Smooth muscle cell of the pulmonary artery (primary cell): ENCODE results near the gene STKLD1. TPM values are rescaled to one million over a fixed set of nuclear protein-coding genes. Genes with fewer than 3 reads are reported as not detected.

ENCODE experiments used
- total RNA-seq: library from RNA; depleted of rRNA; stranded (reverse); fragments of >200 nt; gene quantifications from 2 replicates; pipeline ENCODE4 v1.2.3, GENCODE V29; 2014

The STKLD1 gene
- 0.20 and 0.33 TPM in 2 replicates for total RNA-seq

DNA sequence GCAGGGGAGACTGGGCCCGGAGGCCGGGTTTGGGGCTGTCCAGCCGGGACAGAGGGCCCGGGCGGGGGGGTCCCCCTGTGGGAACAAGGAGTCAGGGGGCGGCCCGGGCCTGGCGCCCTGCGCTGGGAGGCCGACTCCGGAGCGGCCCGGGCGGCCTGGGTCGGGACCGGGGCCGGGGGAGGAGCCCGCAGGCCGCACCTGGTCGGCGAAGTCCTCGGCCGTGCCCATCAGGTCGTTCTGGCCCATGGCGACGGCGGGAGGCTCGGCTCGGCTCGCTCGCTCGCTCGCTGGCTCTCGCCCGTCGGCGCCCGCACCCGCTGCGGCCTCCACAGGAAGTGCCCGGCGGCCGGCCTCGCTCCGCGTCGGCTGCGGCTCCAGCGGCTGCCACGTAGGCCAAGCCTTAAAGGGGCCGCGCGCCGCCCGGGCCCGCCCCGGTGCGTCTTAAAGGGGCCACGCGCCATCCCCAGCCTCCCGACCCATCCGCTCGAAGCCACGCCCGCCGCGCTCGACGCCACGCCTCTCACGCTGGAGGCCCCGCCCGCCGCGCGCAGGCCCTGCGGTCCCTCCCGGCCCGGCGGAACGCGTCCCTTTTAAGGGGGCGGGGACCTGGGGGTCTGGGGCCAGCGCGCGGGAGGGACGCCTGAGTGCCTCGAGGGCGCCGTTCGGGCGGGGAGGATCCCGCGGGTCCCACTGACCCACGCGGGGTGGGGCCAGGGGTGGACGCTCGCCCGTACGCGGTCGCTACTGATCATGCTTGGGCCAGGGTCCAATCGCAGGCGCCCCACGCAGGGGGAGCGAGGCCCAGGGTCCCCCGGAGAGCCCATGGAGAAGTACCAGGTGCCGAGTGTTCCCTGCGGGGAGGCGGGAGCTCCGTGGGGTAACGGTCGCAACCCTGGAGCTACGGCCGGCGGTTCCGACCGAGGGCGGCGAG is at the start of gene STKLD1, which contains the start of gene SURF4:
Gene STKLD1, plus strand, starts transcription at position 643 of the 931 bp plus-strand sequence. Its CDS starts 108 bp downstream, at position 751.
Gene SURF4, minus strand, starts transcription at position 337 of the 931 bp plus-strand sequence. Its CDS starts 91 bp downstream, at position 246.

DNA sequence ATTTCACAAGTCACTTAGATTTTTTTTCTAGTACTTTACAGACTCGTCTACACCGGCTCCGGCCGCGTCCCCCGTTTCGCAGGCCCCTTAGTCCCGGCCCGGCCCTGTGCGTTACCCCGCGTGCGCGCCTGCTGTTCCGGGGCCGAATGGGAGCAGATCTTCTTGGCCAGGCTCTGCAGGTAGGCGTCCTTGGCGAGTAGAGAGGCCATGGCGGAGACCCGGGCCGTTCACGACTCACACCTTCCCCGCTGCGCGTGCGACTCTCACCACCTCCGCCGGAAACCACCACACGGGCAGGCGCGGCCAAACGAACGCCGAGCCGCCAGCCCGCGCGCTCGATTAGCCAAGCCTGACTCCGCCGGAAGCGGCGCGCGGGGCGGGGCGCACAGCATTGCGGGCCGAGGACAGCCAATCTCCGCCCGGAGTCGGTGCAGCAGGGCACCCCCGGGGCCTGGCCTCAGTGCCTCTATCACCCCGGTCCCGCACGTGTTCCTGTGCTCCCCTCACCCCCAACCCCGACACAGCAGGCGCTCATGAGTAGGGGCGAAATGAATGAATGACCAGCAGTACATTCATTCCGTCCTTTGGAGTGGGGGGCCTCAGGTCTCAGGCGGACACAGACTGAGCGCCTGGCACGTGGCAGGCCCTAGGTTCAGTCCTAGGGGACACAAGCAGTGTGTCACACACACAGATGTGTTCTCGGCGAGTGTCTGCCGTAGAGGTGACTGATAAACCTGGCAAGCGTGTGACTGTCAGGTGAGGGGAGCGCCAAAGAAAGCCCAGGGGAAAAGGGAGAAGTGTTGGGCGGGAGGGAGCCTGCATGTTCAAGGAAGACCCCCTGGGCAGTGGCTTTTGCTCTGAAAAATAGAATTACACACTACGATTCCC is 40.0 kb upstream of the STKLD1 start, which contains the start of gene SURF6:
Gene SURF6, minus strand, starts transcription at position 265 of the 888 bp plus-strand sequence. Its CDS starts 56 bp downstream, at position 209.

DNA sequence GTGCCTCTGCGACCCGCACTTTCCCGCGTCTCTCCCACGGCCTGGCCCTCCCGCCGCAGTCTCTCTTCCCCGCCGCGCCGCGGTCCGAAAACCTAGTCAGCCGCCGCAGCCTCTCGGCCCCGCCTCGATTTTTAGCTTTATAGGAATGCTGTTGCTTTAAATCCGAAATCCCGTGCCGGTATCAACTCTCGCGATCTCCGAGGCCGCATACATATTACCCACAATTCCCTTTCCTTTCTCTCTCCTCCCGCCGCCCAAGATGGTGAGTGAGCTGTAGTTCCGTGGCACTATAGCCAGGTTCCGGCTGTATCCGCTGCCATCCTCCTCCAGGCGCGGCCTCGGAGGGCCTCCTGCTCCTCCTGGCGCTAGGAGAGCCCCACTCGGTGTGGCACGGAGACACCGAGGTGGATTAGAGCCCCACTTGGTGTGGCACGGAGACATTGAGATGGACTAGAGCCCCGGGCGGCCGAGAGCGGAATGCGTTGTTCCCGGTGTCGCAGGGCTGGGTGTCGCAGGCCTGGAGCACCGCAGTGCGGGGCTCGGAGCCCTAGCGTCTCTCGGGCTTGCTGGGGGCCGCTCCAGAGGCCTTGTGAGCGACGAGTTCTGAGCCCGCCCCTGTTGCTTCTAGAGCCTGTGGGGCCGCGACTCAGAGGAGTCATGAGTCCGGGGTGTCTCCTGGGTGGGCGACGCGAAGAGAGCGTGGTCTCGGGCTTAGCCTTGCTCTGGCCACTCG is 28.0 kb upstream of the STKLD1 start, which contains the start of the genes MED22 and RPL7A:
Gene MED22, minus strand, starts transcription at position 147 of the 733 bp plus-strand sequence. CDS start 1,469 bp downstream, outside the sequence.
Gene RPL7A, plus strand, starts transcription at position 234 of the 733 bp plus-strand sequence. Its CDS starts 26 bp downstream, at position 260.

DNA sequence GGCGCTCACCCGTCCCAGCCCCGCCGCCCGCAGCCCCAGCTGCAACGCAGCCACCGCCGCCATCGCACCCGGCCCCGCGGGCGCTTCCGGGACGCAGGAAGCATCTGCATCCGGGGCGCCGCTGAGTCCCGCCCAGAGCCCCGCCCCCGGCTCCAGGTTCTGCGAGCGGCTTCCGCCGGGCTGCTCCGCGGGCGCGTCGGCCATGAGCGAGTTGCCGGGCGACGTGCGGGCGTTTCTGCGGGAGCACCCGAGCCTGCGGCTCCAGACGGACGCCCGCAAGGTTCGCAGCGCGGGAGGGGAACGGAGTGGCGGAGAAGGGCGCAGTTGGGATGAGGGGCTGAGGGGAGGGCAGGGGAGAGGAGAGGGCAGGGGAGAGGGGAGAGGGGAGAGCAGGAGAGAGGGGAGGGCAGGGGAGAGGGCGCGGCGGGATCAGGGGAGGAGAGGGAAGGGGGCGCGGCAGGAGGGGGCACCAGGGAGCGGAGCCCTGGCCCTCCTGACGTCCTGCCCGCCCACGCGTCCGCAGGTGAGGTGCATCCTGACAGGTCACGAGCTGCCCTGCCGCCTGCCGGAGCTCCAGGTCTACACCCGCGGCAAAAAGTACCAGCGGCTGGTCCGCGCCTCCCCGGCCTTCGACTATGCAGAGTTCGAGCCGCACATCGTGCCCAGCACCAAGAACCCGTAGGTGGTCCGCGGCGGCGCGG is 19.6 kb upstream of the STKLD1 start, which contains the start of the genes SURF1 and SURF2:
Gene SURF1, minus strand, starts transcription at position 97 of the 701 bp plus-strand sequence. Its CDS starts 34 bp downstream, at position 63.
Gene SURF2, plus strand, starts transcription at position 160 of the 701 bp plus-strand sequence. Its CDS starts 43 bp downstream, at position 203.

DNA sequence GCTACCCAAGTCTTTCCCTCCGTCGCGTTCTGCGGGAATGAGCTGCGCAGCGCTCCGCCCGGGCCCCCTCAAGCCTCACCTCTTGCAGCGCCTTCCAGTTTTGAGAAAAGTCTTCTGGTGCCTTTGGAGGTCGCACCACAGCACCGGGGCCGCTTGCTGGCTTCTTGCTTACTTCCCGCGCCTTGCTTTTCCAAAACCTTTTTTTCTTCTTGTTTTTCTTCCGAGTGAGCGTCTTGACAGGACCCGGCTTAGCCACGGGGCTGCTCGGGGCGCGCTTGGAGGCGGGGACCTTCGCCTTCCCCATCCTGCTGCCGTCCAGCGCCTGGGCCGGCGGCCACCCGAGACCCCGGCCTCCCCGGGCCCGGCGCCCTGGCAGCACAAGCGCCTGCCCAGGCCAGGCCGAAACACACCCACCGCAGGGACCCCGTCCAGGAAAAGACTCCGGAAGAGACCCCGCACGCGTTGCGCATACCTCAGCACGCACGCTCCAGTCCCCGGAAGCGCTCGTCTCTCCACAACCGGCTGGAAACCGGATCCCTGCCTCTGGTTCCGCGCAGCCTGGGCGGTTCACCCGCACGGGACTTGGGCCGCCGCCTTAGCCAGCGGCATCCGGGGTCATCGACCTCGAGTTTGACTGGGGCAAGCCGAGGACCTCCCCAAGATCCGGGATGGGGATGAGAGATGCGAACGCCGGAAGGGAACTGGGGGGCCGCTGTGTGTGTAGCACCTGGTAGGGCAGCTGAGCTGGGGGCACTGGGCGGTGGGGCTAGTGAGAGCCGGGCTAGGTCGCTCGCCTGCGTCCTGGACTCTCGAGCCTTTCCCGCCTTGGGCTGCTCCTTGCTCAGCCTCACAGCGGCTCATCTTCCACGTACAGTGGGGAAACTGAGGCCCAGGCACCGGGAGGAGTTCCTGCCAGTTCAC is 41.6 kb downstream of the STKLD1 start, which contains the start of gene REXO4:
Gene REXO4, minus strand, starts transcription at position 470 of the 921 bp plus-strand sequence. Its CDS starts 166 bp downstream, at position 304.

DNA sequence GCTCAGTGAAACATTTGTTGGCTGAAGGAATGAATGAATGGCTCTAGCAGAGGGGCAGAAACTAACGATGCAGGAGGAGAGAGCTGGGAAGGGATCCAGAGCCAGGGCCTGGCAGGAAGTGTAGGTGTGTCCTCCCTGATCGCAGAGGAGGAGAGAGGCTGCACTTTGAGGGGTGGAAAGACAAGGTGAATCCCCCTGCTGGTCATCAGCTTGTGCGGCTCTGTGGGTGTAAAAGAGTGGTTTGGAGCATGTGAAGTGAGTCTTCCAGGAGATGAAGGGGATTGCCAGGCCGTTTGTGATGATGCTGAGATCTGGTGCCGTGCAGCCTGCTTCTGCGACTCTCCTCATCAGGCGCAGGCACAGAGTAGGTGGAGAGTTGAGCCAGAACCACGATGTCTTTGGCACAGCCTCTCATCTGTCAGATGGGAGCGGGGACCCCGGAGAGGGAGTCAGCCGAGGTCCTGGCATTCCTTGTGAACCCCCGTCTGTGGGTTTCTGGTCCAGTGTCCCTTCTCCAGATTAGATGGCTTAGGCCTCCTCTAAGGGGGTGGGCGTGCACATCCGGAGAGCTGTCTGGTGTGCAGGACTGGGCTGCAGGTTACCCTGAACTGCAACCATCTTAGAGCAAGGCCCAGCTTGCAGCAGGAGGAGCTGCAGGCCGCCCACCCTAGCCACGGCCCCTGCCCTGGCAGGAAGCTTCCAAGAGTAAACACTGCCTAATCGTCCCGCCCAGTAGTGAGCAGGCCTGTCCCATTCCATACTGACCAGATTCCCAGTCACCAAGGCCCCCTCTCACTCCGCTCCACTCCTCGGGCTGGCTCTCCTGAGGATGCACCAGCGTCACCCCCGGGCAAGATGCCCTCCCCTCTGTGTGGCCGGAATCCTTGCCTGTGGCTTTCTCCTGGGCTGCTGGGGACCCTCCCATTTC is 45.7 kb downstream of the STKLD1 start, which contains the start of gene ADAMTS13:
Gene ADAMTS13, plus strand, starts transcription at position 753 of the 928 bp plus-strand sequence. Its CDS starts 77 bp downstream, at position 830.

Other genes with a start within 250 kb of the STKLD1 start
- gene GBGT1, start 212.5 kb upstream of the STKLD1 start, total RNA-seq, result 3.8 and 5.7 TPM in 2 replicates
- gene OBP2B, start 167.1 kb upstream of the STKLD1 start, total RNA-seq, result not detected in 2 replicates
- gene ABO, start 101.2 kb upstream of the STKLD1 start, total RNA-seq, result not detected in 2 replicates
- 9.2 and 12.0 TPM in 2 replicates for gene SURF6, start 40.2 kb upstream of the STKLD1 start, total RNA-seq
- 18.7 and 25.5 TPM in 2 replicates for gene MED22, start 28.2 kb upstream of the STKLD1 start, total RNA-seq
- gene RPL7A, start 28.1 kb upstream of the STKLD1 start, total RNA-seq, result 1,310 and 1,378 TPM in 2 replicates
- 21.1 and 21.4 TPM in 2 replicates for gene SURF1, start 19.9 kb upstream of the STKLD1 start, total RNA-seq
- gene SURF2, start 19.8 kb upstream of the STKLD1 start, total RNA-seq, result 9.6 and 11.1 TPM in 2 replicates
- 465 and 567 TPM in 2 replicates for gene SURF4, start 306 bp upstream of the STKLD1 start, total RNA-seq
- 14.6 and 17.3 TPM in 2 replicates for gene REXO4, start 41.6 kb downstream of the STKLD1 start, total RNA-seq
- 4.1 and 6.1 TPM in 2 replicates for gene ADAMTS13, start 46.0 kb downstream of the STKLD1 start, total RNA-seq
- gene CACFD1, start 83.6 kb downstream of the STKLD1 start, total RNA-seq, result 10.9 and 13.7 TPM in 2 replicates
- 12.5 and 19.7 TPM in 2 replicates for gene SLC2A6, start 102.7 kb downstream of the STKLD1 start, total RNA-seq
- gene MYMK, start 148.6 kb downstream of the STKLD1 start, total RNA-seq, result not detected in 2 replicates
- 2.0 and 10.6 TPM in 2 replicates for gene ADAMTSL2, start 158.3 kb downstream of the STKLD1 start, total RNA-seq
- gene FAM163B, start 233.0 kb downstream of the STKLD1 start, total RNA-seq, result 0.20 and 0.39 TPM in 2 replicates